ENCODE data around the gene RBM38. TPM values are rescaled to one million over a fixed set of nuclear protein-coding genes. Genes with fewer than 3 reads are reported as not detected.

RBM38 gene
- total RNA-seq, 4 donors from 2014 or later: 11.0 to 16.0 (median 12.0) TPM

GRCh38 chr20:57432862-57433491, 41.8 kb downstream of the RBM38 start:
- Histone ChIP-seq H3K4me1 (peaks cover 9 to 13% of the 10 kb centered on the region in 2 donors), H3K9me3 (no peaks in the 10 kb centered on the region), H3K4me3 (replicated peaks in 1 of 3) (no peak overlapping the region), H3K36me3 (no peaks in the 10 kb centered on the region), H3K27ac (no peak overlapping the region), H3K27me3 (no peaks in the 10 kb centered on the region)
- TF ChIP-seq POLR2A (IDR thresholded peaks at IDR 0.05): no peak
- TF ChIP-seq CTCF (IDR thresholded peaks at IDR 0.05): no peak
- 64 to 83% methylated on average over 13 of the region's 13 CpGs for WGBS, 2 donors
- no peak for DNase-seq
- intact Hi-C loops (cut with DNase I): no loop called here

- no peak overlapping the region for H3K4me3 ChIP-seq (replicated peaks in 1 of 3)
- no peak for DNase-seq
- H3K9me3 ChIP-seq: no peaks in the 10 kb centered on the region
- intact Hi-C loops (cut with DNase I): no loop called here
- WGBS, 2 donors: 81 to 82% methylated on average over 14 of the region's 14 CpGs
- H3K4me1 ChIP-seq: peaks cover 15 to 22% of the 10 kb centered on the region in 2 donors
- H3K36me3 ChIP-seq: no peaks in the 10 kb centered on the region
- TF ChIP-seq POLR2A (IDR thresholded peaks at IDR 0.05) (no peak), CTCF (IDR thresholded peaks at IDR 0.05) (no peak)
- no peak overlapping the region for H3K27ac ChIP-seq
- H3K27me3 ChIP-seq: no peaks in the 10 kb centered on the region
Observed at GRCh38 chr20:57433657-57434389, 42.6 kb downstream of the RBM38 start.

DNA sequence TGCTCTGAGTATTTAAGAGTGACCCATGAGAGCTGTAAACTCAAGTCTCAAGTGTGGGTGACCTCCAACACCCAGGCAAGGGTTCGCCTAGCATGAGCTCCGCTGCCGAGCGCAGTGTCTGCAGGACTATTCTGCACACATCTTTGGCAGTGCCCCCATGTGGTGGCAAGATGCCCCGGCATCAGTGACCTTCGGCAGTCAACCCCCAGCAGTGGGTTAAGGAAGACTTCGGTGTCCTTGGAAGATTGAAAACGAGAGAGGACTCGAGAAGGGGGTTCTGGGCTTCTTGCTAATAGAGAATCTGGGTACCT, 43.1 kb downstream of the RBM38 start:
- intact Hi-C loops (cut with DNase I): no loop called here
- Histone ChIP-seq H3K9me3 (no peaks in the 10 kb centered on the region), H3K27me3 (no peaks in the 10 kb centered on the region), H3K27ac (no peak overlapping the region), H3K36me3 (no peaks in the 10 kb centered on the region), H3K4me1 (peaks cover 16 to 23% of the 10 kb centered on the region in 2 donors), H3K4me3 (replicated peaks in 1 of 3) (no peak overlapping the region)
- DNase-seq: no peak
- WGBS, 2 donors: 89 to 99% methylated on average over 9 of the region's 9 CpGs
- no peak for TF ChIP-seq CTCF (IDR thresholded peaks at IDR 0.05)
- TF ChIP-seq POLR2A (IDR thresholded peaks at IDR 0.05): no peak

DNA sequence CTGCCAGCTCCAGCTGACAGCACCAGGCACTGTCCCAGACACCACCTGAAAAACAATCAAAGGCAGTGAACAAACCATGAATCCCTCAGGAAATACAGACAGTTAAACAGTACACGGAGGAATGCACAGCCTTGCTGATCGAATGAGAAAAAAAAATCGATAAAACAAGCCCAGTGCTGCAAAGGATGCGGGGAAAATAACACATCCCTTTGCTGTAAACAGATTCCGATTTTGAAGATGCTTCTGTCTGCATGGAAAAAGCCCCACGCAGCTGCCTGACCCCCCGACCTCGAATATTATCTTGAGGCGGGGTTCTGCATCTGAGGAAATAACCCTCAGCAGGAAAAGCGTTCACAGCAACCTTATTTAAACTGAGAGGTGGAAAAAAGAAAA, 43.9 kb downstream of the RBM38 start:
- intact Hi-C loops (cut with DNase I): no loop called here
- DNase-seq: no peak
- Histone ChIP-seq H3K9me3 (no peaks in the 10 kb centered on the region), H3K27ac (no peak overlapping the region), H3K4me3 (replicated peaks in 1 of 3) (no peak overlapping the region), H3K27me3 (no peaks in the 10 kb centered on the region), H3K4me1 (peaks cover 21 to 29% of the 10 kb centered on the region in 2 donors), H3K36me3 (no peaks in the 10 kb centered on the region)
- no peak for TF ChIP-seq POLR2A (IDR thresholded peaks at IDR 0.05)
- no peak for TF ChIP-seq CTCF (IDR thresholded peaks at IDR 0.05)
- 51 to 58% methylated on average over 10 of the region's 10 CpGs for WGBS, 2 donors

DNA sequence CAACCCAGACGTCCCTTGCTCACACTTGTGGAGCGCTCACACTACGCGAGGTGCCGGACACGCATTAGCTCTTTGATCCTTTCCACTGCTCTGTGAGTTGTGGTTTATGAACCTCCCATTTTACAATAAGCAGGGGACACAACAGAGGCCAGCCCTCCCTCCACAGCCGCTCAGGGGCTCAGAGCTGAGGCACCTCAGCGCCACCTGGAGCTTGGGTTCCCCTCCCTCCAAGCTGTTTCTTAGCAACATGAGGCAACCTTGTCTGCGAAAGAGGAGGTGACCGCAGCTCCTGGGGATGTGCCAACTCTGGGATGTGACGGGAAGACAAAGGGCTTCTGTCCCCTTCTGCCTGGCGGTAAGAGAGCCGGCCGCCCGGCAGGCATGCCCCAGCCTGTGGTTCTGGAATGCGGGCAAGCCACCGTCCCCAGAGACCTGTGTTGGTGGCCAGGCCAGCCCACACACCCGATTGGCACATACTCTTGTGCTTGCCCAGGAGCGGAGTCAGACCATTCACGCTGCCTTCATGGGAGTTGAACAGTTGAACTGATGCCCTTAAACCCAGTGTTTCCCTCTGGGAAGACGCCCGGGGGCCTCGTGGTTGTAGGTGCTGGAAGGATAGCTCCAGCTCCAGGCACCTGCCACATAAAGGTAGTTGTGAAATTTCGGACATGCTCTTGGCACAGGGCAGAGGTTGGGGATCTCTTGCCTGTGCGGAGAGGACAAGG, 44.5 kb downstream of the RBM38 start:
- H3K27ac ChIP-seq: no peak overlapping the region
- H3K36me3 ChIP-seq: no peaks in the 10 kb centered on the region
- no peaks in the 10 kb centered on the region for H3K27me3 ChIP-seq
- intact Hi-C loops (cut with DNase I): no loop called here
- no peak overlapping the region for H3K4me3 ChIP-seq (replicated peaks in 1 of 3)
- peak; percentile 72 to 76 for DNase-seq
- no peaks in the 10 kb centered on the region for H3K9me3 ChIP-seq
- 24 to 41% methylated on average over 19 to 22 of the region's 25 CpGs for WGBS, 2 donors
- peaks cover 27 to 34% of the 10 kb centered on the region in 2 donors for H3K4me1 ChIP-seq
- no peak for TF ChIP-seq POLR2A (IDR thresholded peaks at IDR 0.05)
- no peak for TF ChIP-seq CTCF (IDR thresholded peaks at IDR 0.05)

All from thyroid gland (tissue), 4 donors.